AML-193 (cell line): ENCODE data around the gene KCNAB1.
"Not testable (repeated sequence)": the region's sequence is repeated elsewhere in the genome, so short reads cannot be mapped to it uniquely, and the experiment has no call there.

Experiments used
- DNase-seq, 2 experiments: peaks; one replicate each; lab custom pipeline; 2025; lab: John Stamatoyannopoulos, UW

Gene KCNAB1

DNA sequence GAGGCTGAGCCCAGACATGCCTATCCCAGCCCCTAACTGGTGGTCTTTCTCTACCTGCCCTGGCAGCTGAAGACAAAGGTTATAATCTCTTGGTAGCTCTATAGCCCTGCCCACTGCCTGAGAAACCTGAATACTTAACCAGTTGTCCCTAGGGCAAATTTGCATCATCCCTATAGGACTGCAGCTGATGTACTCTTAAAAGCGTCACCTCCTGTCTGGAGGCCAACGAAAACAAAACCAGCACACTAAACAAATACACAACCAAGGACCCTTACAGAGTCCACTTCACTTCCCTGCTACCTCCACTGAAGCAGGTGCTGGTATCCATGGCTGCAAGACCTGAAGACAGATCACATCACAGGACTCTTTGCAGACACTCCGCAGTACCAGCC is 98.0 kb downstream of the KCNAB1 start:
- no peak for DNase-seq

DNA sequence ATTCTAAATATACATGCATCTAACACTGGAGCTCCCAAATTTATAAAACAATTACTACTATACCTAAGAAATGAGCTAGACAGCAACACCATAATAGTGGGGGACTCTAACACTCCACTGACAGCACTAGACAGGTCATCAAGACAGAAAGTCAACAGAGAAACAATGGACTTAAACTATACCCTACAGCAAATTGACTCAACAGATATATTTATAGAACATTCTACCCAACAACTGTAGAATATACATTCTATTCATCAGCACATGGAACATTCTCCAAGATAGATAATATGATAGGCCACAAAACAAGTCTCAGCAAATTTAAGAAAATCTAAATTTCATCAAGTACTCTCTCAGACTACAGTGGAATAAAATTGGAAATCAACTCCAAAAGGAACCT is 102.0 kb downstream of the KCNAB1 start:
- not testable (repeated sequence) for DNase-seq

DNA sequence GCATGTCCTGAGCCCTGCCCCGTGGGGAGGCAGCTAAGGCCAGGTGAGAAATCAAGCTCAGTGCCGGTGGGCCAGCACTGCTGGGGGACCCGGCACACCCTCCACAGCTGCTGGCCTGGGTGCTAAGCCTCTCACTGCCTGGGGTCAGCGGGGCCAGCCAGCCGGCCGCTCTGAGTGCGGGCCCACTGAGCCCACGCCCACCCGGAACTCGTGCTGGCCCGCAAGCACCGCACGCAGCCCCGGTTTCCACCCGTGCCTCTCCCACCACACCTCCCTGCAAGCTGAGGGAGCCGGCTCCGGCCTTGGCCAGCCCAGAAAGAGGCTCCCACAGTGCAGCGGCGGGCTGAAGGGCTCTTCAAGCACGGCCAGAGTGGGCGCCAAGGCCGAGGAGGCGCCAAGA is 103.7 kb downstream of the KCNAB1 start:
- DNase-seq: not testable (repeated sequence)

DNA sequence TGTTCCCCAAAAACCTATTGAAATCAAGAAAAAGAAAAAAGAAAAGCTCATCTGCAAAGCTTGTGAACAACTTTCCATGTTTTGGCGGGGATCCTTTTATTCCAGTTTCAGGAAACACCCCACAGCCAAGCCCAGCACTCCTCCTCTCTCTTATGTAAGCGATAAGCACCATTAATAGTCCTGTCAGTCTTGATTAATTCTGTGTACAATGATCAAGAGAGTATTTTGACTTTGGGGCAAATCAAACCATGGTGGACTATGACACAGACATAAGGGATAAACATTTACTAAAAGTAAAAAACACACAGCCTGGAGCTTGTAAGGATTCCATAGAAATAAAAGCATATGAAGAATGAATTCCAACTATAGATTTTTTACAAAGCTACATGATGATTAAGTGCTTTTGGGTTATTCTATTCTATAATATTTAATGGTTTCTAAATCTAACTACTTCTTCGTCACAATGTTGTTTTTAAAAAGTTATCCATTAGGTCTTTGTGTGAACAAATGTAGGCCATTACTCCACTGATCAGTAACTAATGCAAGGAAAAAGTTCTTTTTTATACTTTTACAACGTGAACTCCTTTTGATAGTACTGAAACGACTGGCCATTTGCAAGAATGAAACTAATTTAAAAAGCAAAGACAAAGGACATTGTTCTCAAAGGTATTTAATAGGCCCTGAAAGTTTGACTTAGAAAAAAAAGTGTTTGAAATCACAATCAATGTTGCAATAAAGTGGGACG is 106.5 kb downstream of the KCNAB1 start:
- DNase-seq: no peak

DNA sequence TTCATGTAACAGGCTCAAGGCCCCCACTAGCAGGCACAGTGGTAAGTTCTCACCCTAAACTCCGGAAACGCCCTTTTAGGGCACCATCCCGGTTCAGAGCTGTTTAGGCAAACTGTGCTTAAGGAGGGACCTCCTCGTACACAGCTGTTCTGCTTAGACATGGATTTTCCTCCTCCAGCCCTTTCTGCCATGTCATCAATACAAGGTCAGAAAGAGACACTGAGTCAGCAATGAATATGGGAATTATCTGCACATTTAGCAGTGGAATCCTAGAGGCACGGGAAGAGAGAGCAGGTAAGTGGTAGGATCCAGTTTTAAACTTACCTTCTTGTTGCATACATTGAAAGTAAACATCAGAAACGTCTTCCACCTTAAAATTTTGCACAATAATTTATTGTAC is 107.3 kb downstream of the KCNAB1 start:
- no peak for DNase-seq

DNA sequence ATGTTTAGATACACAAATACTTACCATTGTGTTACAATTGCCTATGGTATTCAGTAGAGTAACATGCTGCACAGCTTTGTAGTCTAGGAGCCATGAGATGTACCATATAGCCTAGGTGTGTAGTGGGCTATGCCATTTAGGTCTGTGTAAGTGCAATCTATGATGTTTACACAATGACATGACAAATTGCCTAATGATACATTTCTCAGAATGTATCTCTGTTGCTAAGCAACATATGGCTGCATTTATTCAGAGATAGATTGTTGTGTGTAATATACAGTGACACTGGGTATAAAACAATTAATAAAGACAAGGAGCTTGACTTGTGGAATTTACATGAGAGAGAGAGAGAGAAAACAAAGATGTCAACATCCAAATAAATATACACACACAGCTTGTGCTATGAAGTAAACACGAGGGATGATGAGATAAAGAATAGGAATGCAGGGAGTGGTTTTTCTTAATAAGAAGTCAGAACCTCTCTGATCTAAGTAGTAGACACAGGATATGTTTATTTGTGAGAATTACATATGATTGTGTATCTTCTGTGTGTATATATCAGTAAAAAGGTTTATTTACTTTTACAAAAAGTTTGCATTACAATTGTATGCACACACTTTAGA is 110.0 kb downstream of the KCNAB1 start:
- no peak for DNase-seq

DNA sequence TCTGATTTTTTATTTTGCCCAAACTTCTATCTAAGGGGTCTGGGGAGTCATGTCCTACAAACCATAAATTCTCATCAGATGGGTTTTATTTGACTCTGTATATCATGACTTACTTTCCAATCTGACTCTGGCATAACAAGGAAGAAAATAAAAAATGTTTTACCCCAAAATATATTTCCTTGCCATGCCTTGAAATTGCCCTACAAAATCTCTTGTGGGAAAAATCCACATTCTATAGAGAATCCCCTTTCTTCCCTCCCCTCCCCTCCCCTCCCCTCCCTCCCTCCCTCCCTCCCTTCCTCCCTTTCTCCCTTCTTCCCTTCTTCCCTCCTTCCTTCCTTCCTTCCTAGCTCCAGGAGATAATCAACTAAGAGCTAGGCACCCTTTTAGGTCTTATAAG is 110.8 kb downstream of the KCNAB1 start:
- not testable (repeated sequence) for DNase-seq

DNA sequence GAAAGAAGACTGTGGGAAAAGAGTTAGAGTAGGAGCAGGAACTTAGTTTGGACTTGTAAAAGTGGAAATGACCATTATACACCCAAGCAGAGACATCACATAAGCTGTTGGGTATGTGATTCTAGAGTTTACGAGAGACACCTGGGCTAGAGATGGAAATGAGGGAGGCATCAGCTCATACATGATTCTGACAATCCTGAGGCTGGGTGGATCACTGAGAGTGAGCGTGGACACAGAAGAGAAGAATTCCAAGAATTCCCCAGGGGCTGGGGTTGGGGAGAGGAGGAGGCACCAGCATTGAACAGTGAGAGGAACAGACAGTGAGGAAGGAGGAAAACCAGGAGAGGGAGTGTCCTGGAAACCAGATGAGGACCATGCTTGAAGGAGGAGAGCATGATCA is 113.5 kb downstream of the KCNAB1 start:
- no peak for DNase-seq

DNA sequence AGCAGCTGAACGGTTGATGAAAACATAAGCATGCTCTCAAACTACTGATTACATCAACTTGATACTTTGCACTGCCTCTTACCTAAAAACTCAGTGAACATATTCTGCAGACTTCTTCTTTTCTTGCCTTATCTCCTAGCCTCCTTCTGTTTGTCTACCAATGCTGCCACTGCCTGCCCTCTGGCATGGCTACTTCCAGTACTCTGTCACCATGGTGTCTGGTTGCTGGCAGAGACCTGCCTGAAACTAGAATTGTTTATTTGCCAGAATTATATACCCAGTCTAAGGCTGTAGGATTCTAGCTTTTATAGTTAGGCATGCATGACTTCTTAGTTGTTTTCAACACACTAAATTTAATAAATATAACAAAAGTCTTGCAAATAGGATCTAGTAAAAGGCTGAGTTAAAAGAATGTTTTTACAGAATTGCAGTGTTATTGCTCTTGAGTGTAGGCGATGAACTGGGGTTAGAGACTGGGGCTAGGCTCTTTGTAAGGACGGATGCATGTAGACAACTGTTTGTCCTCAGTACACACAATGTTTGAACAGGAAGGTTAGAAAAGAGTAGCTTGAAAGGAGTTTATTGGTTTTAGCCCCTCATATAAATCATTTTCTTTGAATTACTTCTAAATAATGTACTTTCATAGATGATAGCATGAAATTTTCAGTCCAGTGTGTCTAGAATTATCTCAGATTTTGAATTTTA is 116.3 kb downstream of the KCNAB1 start:
- no peak for DNase-seq

DNA sequence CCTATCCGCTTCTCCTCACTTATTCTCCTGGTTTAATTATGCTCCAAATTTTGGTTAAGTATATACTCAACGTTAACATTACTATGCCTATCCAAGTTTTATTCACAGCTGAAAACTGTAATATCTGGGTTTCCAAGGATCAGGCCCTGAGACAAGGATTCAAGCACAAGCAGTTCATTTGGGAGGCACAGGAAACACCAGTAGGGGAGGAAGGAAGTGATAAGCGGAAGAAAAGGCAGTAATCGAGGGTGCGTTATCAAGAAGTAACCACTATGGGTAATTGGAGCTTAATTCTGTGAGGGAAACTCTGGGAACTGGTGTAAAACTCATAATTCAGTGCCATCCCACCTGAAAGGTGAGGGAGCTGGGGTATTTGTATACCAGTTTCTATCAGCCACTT is 120.3 kb downstream of the KCNAB1 start:
- DNase-seq: no peak

DNA sequence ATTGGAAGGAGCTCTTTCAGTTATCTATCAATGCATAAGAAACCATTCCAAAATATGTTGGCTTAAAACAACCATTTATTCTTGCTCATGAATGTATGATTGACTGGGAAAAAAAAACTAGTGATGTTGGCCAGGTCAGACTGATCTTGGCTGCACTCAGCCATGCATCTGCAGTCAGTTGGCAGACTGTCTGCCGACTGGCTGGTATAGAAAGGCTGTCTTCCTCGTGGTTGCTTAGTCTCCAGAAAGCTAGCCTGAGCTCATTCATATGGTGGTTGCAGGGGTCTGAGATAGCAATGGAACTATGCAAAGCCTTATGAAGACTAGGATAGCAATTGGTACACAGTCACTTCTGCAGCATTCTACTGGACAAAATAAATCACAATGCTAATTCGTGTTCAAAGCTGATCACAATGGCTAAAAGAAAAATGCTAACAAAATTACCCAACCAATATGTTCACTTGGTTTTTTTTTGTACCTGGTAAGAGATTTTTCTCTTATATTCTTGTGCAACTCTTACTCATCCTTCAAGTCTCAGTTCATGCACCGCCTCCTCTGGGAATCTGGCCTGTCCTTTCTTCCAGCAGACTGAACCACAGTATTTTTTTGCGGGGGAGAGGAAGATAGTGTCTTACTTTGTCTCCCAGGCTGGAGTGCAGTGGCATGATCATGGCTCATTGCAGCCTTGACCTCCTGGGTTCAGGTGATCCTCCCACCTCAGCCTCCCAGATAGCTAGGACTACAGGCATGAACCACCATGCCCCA is 126.8 kb downstream of the KCNAB1 start:
- no peak for DNase-seq

DNA sequence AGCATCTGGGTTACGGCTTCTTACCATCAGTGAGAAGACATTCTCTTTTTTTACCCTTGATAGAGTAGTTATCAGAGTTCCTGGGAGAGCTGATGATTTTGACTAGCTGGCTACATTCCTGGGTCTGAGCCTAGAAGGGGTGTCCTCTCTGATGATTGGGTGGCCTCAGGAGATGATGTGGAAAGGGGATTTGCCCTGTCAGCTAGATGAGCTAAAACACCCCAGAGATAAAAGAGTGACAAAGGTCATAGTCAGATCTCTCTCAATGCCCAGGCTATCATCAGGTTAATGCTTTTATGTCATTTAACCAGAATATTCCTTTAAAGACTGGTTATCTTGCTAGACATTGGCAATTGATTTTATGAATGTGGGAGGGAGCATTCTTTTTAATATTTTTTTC is 130.2 kb downstream of the KCNAB1 start:
- DNase-seq: no peak

DNA sequence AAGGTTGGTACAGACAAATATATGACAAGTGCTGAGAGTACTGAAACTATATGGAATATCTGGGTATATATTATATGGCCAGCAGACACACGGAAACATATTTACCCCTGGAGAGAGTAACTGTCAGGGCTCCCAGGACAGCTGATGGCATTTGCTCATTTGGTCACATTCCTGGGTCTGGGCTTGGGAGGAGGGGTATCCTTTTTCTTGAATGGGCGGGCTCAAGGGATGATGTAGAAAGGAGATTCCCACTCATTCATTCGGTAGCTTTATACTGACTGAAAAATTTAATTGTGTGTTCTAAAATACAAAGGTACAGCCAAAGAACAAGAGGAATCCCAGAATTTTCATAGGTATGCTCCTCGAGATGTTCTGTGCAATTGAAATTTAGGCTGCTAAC is 131.0 kb downstream of the KCNAB1 start:
- no peak for DNase-seq

DNA sequence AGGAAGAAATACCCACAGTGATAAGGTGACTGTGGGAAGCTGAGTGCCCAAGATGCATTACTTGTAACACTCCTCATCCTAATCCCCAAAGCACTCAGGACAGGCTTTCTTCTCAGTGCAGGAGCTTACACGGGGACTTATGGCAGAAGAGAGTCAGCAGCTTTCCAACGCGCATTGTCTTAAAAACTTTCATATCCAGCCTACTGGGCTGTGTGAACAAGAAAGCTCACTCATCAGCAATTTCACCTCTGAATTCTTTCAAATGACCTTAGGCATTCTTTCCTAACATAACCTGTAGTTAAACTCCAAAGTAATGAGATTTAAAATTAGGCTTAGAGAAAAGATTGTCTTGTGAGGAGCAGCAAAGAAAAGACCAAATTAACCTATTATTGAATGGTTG is 132.3 kb downstream of the KCNAB1 start:
- no peak for DNase-seq

DNA sequence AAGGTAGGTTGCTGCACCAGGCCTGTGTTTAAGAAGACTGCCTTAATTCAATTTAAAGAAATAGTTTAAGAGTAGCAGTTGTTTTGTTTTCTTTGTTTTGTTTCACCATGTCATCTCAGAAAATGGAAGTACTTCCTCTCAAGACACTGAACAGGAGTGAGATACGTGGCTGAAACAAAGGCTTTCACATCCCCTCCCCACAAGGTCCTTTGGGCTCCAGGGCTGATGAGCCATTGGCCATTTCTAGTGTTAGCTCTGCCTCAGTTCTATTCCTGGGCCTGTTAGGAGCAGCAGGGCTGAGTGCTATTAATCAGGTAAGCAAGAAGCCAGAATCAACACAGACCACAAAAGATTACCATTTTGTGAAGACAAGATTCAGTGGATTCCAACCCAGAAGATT is 132.8 kb downstream of the KCNAB1 start:
- no peak for DNase-seq

DNA sequence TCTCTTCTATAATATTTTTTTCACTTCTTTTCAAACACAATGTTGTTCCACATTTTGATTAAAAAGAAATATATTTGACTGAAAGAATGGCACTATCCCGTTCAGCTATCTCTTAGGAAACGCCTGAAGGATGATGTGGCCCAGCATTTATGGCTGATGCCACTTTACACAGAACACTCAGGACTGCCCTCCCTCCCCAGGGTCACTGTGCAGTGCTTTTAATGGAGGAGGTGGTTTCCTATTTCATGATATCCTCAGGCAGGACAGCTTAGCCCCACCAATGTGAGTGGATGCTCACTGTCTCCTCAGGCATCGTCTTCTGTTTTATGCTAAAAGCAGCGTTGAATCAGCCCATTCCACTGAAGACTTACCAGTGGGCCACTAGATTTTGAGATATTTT is 135.9 kb downstream of the KCNAB1 start:
- no peak for DNase-seq

DNA sequence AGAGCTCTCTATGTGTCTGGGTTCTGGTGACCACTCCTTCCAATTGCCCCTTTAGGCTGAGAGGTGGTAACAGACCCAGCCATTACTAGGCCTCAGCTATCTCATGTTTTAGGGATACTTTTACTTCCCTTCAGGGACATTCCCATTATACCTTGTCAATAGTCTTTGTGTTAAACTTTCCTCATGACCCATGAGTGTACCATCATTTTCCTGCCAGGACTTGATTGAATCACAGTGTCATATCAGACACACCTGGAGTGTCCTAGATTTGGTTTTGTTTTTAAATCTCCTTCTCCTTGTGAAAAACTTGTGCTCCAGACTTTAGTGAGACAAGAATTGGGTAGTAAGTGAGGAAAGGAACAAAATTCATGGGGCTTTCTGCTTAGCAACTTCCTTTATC is 136.6 kb downstream of the KCNAB1 start:
- DNase-seq: no peak

DNA sequence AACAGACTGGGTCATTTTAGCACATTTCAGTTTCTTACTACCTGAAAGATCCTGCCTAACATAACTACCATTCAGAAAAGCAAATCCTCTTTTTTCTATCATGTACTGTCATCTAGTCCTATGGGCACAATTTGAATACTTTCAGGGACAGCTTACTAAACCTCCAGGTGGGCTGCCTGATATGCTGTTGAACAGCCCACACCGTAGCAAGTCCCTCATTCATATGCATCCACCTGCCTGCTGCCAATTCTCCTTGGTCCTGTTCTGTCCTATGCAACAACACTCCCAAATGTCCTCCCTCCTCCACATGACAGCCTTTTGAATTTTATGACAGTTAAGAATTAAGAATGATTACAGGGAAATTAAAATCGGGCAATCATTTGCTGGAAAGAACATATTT is 137.9 kb downstream of the KCNAB1 start:
- no peak for DNase-seq

DNA sequence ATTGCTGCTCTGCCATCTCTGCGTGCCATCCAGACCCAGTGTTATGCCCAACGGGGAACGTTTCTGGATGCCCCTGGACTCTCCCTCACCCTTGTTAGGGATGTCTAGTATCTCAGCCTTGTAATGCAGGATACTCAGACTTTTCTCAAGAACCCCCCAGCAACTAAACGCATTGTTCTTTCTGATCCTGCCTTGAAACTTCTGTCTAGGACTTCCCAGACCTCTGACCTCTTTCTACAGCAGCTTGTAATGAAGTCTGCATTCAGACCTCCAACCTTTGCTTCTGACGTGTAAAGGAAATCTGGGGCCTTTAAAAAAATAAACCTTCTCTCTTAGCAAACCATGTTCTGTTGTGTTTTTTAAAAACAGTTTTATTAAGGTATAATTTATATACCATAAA is 139.5 kb downstream of the KCNAB1 start:
- DNase-seq: no peak

DNA sequence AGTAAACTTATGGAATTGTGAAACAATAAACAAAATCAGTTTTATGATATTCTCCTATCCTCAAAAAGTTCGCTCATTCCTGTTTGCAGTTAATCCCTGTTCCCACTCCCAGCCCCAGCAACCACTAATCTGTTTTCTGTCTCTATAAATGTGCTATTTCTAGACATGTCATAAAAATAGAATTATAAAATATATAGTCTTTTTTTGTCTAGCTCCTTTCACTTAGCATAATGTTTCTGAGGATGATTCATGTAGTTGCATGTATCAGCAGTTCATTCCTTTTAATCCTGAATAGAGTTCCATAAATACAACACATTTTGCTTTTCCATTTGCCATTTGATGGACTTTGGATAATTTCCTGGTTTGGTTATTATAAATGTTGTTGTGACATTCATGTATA is 140.0 kb downstream of the KCNAB1 start:
- DNase-seq: no peak

DNA sequence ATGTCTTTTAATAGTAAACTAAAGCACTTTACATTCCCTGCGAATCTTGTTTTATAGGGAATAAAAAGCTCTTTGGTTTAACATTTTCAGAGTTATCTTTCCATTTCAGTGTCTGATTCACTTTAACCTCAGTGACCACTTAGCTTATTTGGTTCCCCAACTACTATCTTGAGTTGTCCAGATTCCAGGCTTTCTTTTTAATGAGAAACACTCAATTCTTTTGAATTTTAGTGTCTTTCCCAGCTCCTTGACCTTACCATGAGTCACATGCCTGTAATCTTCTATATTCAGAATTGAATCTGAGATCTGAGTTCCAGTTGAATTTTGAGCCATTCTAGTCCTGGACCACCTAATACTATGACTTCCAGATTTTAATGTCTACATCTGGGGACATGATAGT is 144.4 kb downstream of the KCNAB1 start:
- no peak for DNase-seq

DNA sequence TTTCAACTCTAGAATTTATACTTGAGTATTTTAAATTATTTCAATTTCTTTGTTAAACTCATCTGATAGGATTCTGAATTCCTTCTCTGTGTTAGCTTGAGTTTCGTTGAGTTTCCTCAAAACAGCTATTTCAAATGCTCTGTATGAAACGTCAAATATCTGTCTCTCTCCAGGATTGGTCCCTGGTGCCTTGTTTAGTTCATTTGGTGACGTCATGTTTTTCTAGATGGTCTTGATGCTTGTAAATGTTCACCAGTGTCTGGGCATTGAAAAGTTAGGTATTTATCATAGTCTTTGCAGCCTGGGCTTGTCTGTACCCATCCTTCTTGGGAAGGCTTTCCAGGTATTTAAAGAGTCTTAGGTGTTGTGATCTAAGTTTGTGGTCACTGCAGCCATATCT is 151.1 kb downstream of the KCNAB1 start:
- no peak for DNase-seq
